ENCODE results near the gene RABEP1.

RABEP1 gene

GRCh38 chr17:5269241-5269960, 12.7 kb upstream of the RABEP1 start:
- DNase-seq (ENCODE audit: low spot score) = no peak

DNA sequence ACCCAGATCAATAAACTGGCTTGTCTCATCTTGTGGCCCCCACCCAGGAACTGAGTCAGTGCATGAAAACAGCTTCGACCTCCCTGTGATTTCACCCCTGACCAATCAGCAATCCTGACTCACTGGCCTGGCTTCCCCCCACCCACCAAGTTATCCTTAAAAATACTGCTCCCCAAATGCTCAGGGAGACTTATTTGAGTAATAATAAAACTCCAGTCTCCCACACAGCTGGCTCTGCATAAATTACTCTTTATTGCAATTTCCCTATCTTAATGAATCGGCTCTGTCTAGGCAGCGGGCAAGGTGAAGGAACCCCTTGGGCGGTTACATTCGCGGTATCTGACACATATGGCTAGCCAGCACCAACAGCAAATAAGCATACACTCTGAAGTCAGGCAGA, 9.8 kb upstream of the RABEP1 start:
- DNase-seq (ENCODE audit: low spot score) = no peak

- no peak for DNase-seq (ENCODE audit: low spot score)
These were observed 646 bp downstream of the RABEP1 start for GRCh38 chr17:5282642-5283217.

- no peak for DNase-seq (ENCODE audit: low spot score)
These were observed 1.7 kb downstream of the RABEP1 start for GRCh38 chr17:5283571-5284315.

GRCh38 chr17:5284681-5285080, 2.6 kb downstream of the RABEP1 start:
- DNase-seq (ENCODE audit: low spot score) = no peak

- no peak for DNase-seq (ENCODE audit: low spot score)
These were observed 4.8 kb downstream of the RABEP1 start for GRCh38 chr17:5286846-5287245.

GRCh38 chr17:5291683-5292350, 9.7 kb downstream of the RABEP1 start:
- no peak for DNase-seq (ENCODE audit: low spot score)

DNA sequence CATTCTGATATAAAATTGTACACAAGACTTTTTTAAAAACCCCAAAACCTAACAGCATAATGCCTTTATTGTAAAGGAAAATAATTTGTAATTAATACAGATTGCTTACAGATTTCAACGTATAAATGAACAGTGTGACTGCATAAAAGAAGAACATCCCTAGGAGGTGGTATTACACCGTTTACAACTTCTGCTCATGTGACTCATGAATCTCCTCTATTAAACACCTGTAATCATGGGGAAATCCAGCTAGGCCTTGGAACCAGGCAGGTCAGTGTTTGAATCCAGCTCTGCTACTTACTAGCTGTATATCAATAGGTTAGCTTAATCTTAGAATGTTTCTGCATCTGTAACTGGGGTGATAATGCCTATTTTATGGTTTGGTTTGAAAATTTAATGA, 15.2 kb downstream of the RABEP1 start:
- no peak for DNase-seq (ENCODE audit: low spot score)

DNA sequence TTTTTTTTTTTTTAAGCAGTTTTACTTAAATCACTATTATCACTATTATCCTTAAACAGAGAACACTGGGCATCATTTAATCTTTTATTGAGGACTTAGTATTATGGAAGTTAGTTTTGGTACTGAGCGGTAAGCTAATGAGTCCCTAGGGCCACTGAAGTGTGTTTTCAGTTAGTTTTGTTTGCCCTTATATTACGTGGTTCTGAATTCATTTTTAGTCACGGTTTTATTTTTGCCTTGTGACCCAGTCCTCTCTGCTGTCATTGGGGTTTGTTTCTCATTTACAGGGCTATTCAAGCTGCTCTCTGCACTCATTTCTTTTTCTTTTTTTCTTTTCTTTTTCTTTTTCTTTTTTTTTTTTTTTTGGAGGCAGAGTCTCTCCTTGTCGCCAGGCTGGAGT, 17.3 kb downstream of the RABEP1 start:
- DNase-seq (ENCODE audit: low spot score) = no peak

DNA sequence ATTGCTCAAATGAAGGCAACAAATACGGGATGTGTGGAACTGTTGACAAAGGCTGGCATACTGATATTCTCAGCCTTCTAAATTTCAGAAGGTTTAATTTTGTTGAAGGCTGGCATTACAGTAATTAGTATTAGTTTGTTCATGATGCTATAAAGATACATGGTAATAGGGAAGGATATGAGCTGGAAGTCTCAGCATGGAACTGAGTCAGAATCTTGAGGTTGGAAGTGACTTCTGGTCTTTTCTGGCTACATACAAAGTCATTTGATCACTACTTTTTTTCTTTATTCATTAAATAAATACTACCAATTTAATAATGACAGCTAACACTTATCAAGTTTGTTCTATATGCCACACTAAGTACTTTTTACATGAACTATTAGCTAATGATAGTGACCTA, 22.6 kb downstream of the RABEP1 start:
- no peak for DNase-seq (ENCODE audit: low spot score)

DNA sequence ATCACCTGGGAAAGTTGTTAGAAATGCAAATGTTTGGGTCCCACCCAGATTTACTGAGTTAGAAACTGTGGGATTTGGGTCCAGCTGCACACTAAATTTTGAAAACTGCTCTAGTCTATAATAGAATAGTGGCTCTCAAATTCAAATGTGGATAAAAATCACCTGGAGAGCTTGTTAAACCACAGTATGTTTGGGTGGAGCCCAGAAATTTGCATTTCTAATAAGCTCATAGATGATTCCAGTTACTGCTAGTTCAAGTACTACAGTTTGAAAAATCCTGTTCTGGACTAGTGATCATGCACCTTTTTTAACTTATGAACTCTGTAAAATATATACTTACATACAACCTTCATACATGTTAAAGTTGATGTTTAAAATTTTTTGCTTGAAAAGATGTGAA, 27.8 kb downstream of the RABEP1 start:
- DNase-seq (ENCODE audit: low spot score) = no peak

DNA sequence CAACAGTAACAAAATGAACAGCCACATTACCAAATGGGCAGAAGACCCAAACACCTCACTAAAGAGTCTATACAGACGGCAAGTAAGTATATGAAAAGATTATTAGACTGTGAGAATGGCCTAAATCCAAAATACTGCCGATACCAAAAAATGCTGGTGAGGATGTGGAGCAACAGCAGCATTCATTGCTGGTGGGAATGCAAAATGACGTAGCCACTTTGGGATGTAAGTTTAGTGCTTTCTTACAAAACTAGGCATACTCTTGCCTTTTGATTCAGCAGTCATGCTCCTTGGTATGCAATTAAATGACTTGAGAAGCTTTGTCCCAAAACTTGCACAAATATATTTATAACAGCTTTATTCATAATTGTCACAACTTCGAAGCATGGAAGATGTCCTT, 43.8 kb downstream of the RABEP1 start:
- no peak for DNase-seq (ENCODE audit: low spot score)

GRCh38 chr17:5329784-5330557, 47.9 kb downstream of the RABEP1 start:
- DNase-seq (ENCODE audit: low spot score) = no peak

DNA sequence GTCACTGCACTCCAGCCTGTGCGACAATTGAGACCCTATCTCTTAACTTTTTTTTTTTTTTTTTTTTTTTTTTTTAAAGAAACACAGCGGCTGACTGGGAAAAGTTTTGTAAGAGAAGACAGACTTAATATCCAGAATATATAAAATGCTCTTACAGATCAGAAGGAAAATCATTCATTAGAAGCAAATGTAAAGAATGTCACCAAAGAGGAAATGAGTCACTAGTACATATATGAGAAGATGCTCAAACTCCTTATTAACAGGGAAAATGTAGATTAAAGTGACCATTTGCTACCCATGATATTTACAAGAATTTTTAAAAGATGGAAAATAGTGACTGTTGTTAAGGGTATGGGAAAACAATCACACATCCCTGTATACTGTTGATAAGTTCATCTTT, 48.9 kb downstream of the RABEP1 start:
- no peak for DNase-seq (ENCODE audit: low spot score)

DNA sequence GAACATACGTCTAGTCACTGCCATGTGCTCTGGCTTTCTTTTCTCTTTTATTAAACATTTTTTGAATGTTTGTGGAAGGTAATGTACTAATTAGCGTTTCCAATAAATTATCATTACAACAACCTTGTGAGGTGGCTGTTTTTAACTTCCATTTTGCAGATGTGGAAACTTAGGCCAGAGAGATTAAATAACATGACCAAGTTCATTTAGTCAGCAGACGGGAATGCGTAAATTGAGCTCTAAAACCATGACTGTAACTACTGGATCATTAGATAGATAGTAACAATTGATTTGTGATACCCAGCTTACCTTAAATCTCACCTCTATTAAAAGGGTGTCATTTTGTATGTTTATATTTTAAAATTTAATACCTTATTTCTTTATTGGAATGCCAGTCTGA, 49.4 kb downstream of the RABEP1 start:
- DNase-seq (ENCODE audit: low spot score) = no peak

GRCh38 chr17:5344914-5345313, 62.8 kb downstream of the RABEP1 start:
- no peak for DNase-seq (ENCODE audit: low spot score)

DNA sequence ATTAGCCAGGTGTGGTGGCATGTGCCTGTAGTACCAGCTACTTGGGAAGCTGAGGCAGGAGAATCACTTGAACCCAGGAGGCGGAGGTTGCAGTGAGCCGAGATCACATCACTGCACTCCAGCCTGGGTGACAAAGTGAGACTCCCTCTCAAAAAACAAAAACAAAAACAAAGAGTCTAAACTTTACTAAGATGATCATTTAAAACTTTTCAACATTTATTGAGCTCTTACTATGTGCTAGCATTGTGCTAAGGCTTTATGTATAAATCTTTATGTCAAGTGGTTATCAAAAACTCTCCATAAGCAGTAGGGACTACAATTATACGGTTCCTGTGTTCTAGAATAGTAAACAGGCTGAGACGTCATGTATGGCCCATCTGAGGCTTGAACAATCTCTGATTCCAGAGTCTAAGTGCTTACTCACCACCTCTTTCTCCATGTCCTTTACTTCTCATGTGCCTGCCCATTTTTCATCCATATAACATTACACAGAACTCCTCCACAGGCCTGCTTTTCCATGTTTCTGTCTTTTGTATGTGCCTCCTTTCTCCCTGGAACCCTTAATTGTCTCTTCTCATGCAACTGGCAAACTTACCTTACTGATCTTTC, 70.7 kb downstream of the RABEP1 start:
- no peak for DNase-seq (ENCODE audit: low spot score)

DNA sequence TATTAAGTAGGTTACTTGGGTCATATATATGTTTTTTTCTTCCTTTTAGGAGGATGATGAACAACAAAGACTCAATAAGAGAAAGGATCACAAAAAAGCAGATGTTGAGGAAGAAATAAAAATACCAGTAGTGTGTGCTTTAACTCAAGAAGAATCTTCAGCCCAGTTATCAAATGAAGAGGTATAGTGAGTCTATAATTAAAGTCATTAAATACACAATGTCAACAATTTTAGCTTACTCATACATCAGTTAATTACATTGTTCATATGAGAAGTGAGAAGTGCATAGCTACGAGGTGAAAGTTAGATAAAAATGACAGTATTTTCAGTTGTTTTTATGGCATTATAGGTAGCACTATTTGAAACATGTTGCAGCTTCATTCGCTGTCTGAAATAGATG, 72.2 kb downstream of the RABEP1 start:
- DNase-seq (ENCODE audit: low spot score) = no peak

- DNase-seq (ENCODE audit: low spot score) = no peak
These were observed 72.9 kb downstream of the RABEP1 start for GRCh38 chr17:5354886-5355415.

- DNase-seq (ENCODE audit: low spot score) = no peak
These were observed 73.5 kb downstream of the RABEP1 start for GRCh38 chr17:5355421-5356129.

- DNase-seq (ENCODE audit: low spot score) = no peak
These were observed 79.3 kb downstream of the RABEP1 start for GRCh38 chr17:5361426-5361825.

Data from HuH-7 (cell line).